Inferior parietal cortex (tissue), 1 donor: ENCODE results near the gene LCORL.
"Not testable (repeated sequence)": the region's sequence is repeated elsewhere in the genome, so short reads cannot be mapped to it uniquely, and the experiment has no call there.

Experiments
- DNase-seq: peaks from one replicate; pipeline ENCODE4 v3.0.0-alpha.2; 2016; ENCODE audit errors: extremely low spot score

LCORL gene

DNA sequence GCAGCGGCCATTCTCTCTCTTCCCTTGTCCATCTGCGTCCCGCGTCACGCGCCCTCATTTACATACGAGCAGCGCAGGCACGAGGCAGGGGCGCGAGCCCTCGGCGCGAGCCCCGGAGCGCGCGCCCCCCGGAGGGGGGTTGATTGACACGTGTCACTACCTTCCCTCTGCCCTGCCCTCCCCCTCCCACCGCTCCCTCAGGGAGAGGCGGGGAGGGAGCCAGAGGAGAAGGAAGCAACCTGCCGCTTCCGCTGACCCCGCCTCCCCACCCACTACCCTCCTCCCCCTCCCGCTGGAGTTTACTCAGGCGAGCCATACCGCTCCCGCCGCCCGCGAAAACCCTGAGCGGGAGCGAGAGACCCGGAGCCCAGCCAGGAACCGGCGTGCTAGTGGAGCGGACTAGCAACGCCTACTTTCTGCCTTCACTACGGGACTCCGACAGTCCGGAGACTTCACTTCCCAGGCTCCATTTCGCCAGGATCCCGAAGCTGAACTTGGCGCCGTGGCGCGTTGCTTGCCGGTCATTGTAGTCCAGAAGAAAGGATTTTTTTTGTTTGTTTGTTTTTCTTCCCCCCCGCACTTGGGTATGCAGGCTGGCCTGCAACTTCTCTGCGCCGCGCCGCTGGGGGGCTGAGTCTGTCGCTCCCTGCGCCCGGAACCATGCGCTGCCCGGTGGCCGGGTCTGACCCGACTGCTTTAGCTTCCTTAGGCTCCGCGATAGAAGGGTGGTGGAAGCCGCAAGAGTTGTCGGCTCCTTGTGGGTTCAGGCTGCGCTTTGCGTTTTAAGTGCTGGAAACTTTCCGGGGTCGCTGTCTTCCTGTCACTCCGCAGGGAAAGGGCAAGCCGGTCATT, at the start of gene LCORL:
TSS of gene LCORL (minus strand) at position 36 of the 852 bp plus-strand sequence. CDS start at position 32, 4 bp downstream.
- peak; percentile 94 for DNase-seq

GRCh38 chr4:18069810-18070209, 48.3 kb upstream of the LCORL start:
- no peak for DNase-seq

DNA sequence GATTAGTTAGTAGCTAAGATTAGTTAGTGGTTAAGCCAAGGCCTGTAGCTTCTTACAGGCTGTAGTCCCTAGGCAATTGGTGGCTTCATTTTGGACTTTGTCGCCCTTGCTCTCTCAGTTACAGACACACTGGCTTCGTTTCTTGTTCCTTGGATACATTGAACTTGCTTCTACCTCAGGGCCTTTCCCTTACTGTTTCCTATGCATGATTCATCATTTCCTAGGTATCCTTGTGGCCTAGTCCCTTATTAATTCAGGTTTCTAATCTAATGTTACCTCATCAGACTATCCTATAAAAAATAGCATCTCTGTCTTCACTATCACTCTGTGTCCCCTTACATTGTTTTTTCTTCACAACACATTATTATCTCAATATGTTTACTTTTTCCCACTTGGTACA, 45.5 kb upstream of the LCORL start:
- DNase-seq = no peak

DNA sequence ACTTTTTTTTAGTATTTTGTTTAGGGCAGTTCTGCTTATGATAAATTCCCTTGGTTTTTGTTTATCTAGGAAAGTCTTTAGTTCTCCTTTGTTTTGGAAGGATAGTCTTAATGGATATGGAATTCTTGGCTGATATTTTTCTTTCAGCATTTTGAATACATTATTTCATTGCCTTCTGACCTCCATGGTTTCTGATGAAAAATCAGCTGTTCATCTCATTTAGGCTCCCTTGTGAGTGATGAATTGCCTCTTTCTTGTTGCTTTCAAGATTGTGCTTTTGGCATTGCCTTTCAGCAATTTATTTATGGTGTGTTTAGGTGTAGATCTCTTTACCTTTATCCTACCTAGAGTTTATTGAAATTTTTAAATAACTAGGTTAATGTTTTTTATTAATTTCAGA, 41.5 kb upstream of the LCORL start:
- no peak for DNase-seq

GRCh38 chr4:18057821-18058533, 36.4 kb upstream of the LCORL start:
- no peak for DNase-seq

- no peak for DNase-seq
Measured at GRCh38 chr4:18056030-18056429, 34.5 kb upstream of the LCORL start.

GRCh38 chr4:18052158-18052557, 30.6 kb upstream of the LCORL start:
- no peak for DNase-seq

DNA sequence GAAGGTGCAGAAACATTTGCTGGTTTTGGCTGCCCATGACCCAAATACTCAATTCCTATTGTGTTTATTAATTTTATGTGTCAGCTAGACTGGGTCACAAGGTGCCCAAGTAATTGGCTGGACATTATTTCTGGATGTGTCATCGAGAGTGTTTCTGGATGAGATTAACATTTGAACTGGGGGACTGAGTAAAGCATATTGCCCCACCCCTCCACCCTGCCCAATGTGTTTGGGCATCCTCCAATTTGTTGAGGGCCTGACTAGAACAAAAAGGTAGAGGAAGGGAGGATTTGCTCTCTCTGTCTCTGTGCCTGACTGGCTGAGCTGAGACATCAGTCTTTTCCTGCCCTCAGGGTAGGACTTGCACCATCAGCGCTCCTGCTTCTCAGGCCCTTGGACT, 29.7 kb upstream of the LCORL start:
- DNase-seq = no peak

DNA sequence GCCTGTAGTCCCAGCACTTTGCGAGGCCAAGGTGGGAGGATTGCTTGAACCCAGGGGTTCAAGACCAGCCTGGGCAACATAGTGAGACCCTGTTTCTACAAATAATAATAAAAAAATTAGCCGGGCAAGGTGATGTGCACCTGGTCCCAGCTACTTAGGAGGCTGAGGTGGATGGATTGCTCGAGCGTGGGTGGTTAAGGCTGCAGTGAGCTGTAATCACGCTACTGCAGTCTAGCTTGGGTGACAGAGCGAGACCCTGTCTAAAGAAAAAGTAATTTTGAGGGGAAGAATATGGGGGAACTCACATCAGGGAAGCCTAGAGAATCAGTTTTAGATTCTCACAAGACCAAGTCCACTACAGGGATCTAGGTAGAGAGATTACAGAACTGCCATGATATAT, 28.9 kb upstream of the LCORL start:
- DNase-seq = no peak

DNA sequence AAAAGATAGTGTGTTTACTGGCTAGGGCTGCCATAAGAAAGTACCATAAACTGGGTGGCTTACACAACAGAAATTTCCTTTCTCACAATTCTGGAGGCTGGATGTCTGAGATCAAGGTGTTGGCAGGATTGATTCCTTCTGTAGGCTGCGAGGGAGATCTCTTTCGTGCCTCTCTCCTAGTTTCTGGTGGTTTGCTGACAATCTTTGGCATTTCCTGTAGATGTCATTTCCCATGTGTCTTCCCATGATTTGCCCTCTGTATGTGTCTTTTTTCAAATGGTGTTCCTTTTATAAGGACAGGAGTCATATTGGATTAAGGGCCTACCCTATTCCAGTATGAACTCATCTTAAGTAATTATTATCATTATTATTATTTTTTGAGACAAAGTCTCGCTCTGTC, 27.9 kb upstream of the LCORL start:
- no peak for DNase-seq

DNA sequence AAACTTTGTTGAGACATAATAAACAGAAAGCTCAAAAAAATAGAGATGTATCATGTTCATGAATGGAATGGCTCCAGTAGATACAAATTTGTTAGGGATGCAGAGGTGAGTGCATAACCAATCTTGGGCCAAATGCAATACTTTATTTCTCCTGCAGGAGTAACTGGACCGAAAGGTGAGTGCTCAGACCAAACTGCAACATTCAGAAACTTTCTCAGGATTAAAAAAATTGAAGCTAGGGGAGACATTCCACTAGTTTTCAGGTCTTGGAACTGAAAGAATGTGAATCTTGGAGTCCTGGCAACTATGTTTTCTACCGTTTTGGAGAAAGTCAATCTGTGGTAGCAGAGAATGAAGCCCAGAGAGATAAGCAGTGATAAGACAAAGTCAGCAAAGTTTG, 21.2 kb upstream of the LCORL start:
- no peak for DNase-seq

DNA sequence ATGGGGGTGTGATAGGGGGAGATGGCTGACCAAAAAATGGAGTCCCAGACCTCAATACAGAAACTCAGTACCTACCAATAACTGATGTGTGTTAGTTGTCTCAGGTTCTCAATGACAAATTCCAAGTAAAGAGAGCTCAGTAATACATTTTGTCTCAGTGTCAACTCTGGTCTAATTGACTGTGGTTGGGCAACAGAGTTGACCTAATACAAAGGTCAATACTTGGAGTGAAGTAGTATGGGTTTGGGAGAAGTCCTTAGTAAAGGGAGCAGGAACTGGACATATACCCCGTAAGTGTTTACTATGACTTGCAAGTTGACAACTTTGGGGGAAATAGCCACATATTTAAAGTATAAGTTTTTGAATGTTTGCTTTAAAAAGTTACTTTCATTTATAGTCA, 20.5 kb upstream of the LCORL start:
- no peak for DNase-seq

- DNase-seq = no peak
Measured at GRCh38 chr4:18041114-18041513, 19.6 kb upstream of the LCORL start.

- DNase-seq = no peak
Measured at GRCh38 chr4:18039113-18039512, 17.6 kb upstream of the LCORL start.

GRCh38 chr4:18036369-18036768, 14.8 kb upstream of the LCORL start:
- DNase-seq = not testable (repeated sequence)

- no peak for DNase-seq
Measured at GRCh38 chr4:18034099-18034498, 12.5 kb upstream of the LCORL start.

DNA sequence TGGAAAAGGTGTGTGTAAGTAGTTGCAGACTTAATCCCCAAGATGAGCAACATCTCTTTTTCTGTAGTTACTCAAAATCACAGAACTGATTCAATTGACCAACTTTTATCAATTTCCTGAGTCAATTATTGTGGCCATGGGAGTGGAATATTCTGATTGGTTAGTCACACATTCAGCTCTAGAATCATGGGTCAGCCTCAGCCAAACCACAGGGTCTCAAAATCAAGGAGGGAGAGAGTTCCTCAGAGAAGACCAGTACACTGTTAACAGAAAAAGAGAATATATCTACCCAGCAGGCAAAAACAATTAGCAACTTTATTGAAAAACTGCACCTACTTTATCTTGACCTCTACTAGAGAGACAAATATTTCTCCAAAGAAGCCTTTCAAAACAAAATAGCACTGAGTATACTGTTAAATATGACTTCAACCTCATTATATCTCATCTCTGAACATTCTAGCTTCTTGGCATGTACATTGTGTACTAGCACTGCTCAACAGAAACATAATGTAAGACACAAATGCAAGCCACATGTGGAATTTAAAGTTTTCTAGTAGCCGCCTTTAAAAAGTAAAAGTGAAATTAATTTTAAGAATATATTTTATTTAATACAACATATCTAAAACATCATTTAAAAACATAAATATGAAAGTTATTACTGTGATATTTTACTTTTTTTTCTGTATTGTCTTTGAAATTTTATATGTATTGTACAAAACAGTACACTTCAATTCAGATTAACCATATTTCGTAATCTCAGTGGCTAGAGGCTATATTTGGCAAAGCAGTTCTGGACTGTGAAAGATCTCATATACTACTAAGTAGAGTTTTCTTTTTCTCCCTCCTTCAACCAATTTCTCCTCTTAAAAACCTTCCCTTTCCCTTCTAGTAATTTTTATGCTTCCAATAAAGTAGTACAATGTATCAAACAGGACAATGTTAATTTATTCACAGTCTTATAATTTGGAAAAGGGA, 11.8 kb upstream of the LCORL start:
- DNase-seq = no peak

DNA sequence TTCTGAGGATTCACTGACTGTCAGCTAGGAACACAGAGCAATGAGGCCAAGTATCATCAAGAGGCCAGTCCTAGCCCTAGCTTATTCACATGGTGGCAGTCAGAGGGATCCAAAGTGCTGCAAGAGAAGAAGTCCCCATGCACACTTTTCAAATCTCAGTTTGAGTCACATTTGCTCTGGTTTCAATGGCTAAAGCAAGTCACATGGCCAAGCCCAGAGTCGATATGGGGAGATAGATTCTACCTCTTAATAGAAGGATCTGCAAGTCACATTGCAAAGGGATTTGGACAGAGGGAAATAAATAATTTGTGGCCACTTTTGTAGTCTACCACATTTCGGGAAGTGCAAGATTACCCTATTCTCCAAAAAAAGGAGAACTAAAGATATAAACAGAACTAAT, 3.7 kb upstream of the LCORL start:
- DNase-seq = no peak

DNA sequence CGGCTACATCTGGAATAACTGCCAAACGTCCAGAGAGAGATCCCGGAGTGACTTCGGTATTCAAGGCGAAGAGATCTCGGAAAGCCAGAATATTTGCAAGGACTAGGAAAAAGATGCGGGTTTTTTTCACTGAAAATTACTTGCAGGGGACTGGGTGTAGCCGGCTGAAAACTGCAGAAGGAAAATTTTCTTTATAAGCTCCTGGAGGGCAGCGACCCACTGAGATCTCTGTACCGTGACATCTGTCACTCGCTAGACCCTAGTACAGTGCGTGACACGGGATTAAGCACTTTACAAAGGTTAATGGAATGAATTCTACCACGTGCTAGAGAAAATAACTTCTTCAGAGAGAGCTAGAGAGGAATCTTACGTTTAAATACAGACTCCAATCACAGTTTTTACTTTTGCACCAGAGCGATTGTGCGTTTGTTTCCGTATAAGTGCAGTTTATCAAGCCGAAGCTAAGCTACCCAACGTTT, 1.1 kb upstream of the LCORL start:
- DNase-seq = peak; percentile 27

DNA sequence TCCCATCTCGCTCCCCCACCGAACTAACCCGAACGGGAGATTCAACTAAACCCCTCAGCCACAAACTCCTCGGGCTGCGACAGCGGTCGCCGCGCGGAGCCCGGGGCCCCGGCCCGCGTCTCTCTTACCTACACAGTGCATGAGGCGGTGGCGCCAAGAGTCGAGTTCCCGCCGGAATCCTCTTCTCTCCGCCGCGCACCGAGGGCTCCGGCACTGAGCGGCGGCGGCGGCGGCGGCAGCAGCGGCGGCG, 160 bp downstream of the LCORL start:
- no peak for DNase-seq

DNA sequence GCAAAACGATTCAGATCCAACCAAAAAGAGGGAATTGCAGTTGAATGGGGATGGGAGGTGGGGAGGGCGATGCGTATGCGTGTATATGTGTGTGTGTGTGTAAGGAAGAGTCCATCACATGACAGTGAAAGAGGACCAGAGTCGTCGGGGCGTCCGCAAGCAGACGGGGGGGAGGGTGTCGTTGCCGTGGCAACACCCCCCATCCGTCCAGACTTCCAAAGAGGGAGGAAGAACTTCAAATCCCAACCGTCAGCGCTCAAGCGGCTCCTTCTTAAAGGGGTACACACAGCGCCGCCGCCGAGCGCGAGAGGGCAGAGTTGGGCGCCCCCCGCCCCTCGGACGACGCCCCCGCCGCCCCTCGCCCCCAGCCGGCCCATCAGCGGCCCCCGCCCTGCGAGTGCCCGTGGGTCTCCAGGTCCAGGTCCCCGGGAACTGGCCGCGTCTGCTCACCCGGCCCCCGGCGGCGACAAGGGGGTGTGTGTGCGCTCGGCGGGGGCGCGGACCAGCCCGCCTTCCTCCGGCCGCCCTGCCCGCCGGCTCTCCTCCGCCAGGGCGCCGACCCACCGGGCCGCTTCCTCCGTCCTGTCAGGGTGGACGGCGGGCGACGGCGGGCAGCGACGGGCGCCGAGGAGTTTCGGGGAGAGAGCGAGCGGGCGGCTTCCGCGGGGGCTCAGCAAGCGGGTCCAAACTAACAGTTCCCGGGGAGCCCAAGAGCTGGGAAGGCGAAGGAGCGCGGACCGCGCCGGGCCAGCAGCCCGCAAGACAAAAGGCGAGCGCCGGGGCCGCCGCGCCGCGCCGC, 685 bp downstream of the LCORL start:
- DNase-seq = peak; percentile 58
